NCI-H1092 treated with DMSO at 0.1 percent for 48 hours (cell line): Measurements from ENCODE around the gene DNAH6.
"Not testable (repeated sequence)": the region's sequence is repeated elsewhere in the genome, so short reads cannot be mapped to it uniquely, and the experiment has no call there.

Experiments used
- DNase-seq: peaks from one replicate; lab custom pipeline; 2025; lab: John Stamatoyannopoulos, UW

DNAH6 gene, protein sequence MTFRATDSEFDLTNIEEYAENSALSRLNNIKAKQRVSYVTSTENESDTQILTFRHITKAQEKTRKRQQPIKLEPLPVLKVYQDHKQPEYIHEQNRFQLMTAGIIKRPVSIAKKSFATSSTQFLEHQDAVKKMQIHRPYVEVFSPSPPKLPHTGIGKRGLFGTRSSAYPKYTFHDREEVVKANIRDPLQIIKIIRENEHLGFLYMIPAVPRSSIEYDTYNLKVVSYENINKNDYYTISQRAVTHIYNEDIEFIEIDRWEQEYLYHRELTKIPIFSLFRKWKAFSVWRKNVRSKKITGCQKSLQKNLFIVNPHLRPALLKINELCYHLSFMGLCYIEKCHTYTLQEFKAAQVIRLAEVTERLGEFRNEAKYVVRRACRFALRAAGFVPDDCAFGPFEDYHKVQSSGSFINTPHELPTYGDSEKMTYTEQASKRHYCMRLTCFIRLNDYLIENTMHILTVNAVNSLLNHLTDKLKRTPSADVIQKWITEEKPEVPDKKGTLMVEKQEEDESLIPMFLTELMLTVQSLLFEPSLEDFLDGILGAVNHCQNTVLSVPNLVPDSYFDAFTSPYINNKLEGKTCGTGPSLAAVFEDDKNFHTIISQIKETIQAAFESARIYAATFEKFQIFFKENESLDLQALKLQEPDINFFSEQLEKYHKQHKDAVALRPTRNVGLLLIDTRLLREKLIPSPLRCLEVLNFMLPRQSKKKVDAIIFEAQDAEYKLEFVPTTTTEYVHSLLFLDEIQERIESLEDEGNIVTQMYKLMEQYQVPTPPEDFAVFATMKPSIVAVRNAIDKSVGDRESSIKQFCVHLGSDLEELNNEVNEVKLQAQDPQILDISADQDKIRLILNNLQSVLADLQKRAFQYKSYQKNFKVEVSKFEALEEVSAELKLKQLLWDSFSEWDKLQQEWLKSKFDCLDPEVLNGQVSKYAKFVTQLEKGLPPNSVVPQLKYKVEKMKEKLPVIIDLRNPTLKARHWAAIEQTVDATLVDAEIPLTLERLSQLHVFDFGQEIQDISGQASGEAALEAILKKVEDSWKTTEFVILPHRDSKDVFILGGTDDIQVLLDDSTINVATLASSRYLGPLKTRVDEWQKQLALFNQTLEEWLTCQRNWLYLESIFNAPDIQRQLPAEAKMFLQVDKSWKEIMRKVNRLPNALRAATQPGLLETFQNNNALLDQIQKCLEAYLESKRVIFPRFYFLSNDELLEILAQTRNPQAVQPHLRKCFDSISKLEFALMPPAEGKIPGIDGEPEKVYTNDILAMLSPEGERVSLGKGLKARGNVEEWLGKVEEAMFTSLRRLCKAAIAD (N-terminal part only)

DNA sequence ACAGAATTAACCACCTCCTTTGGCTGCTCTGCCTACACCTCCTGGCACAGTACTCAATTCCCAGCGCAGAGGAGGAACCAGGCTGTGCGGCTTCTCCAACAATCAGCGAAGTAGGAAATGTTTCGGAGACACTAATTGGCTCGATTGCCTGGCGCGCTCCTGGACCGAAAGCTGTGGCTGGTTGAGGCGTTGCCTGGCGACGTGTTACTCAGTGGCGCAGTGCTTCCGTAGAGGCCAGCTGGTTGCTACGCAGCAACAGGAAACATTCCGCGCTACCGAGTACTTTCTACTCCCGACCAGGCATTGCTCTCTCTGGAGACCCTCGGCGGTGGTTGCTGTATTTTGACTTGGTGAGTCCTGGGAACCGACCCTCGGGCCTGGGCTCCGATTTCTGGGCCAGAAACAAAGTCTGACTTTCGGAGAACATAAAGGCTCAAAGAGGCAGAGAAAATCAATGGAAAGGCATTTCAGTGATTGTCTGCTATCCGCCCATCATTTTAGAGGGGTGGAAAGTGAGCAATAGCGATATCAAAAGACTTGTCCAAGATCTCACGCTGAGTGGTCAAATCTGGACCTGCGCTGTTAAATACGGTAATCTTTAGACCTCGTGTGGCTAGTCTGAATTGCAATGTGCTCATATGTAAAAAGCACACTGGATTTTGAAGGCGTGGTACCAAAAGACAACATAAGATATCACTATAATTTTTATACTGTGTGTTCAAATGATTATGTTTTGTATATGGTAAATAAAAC lies at the start of gene DNAH6:
DNAH6 (plus strand) TSS at position 265 of the 753 bp plus-strand sequence. CDS start 1,329 bp downstream, outside the sequence.
- DNase-seq, result peak; percentile 85

DNA sequence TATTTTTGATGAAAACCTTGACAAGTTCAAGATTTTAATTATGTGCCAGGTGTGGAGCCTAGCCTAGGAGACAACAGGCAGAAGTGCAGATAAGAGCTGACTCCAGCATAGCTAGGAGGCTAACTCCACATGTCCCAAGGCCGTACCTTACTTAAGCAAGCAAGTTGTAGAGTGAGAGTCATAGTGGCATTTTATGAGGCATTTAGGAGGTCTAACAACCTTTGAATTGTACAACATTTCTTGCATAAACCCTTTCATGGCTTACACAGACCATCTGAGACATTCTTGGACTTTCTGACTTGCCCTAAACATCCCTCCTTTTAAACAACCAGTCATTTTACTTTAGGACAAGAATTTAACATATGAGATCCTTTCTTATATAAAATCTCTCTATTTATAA lies 48.9 kb upstream of the DNAH6 start:
- DNase-seq, result no peak

DNA sequence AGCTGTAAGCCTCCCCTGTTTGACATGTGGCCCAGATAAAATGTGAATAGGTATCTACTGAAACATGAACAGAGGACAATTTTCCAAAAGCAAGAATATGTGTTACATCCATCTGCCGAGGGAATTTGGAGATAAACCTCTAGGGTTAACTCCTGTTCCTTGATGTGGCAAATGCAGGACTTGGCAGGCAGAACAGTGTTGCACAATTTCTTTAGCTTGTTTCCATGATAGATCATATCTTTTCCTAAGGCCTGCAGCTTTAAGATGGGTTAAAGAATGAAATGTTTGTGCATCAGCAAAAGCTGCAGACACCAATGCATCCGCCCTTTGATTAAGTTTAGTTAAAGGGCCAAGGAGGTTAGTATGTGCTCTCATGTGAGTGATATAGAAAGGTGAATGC lies 43.9 kb upstream of the DNAH6 start:
- DNase-seq, result not testable (repeated sequence)

DNA sequence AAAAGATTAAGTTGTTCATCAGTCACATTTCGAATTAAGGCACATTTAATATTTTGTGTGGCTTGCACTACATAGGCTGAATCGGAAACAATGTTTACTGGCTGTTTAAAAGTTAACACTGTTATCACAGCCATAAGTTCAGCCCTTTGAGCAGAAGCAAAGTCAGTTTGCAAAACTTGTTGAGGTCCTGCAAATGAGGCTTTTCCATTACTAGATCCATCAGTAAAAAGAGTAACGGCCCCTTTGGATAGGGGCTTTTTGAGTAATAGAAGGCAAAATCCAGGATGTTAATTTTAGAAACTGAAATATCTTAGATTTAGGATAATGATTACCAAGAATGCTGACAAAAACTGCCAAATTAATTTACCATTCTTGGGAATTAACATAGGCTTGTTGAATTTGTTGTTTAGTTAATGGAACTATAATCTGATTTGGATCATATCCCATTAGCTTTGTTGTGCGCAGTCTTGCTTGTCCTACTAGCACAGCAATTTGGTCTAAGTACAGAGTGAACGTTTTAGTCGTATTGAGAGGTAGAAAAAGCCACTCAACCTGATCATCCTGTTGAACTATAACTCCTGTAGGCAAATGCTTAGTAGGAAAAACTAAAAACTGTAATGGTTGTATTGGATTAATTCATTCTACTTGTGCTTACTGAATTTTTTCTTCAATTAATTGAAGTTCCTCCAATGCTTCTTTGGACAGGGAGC lies 43.3 kb upstream of the DNAH6 start:
- no peak for DNase-seq

DNA sequence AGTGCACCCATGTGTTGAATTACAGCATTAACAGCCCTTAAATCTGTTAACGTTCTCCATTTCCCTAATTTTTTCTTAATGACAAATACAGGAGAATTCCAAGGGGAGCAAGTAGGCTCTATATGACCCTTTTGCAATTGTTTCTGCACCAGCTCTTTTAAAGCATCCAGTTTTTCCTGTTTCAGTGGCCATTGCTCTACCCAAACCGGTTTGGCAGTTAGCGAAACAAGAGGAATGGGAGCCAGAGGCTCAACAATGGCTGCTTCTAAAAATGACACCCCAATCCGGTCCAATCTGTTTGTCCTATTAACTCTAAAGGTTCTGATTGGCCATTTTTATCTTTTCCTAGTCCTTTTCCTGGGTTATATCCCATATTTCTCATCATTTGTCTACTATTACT lies 42.1 kb upstream of the DNAH6 start:
- DNase-seq, result no peak

DNA sequence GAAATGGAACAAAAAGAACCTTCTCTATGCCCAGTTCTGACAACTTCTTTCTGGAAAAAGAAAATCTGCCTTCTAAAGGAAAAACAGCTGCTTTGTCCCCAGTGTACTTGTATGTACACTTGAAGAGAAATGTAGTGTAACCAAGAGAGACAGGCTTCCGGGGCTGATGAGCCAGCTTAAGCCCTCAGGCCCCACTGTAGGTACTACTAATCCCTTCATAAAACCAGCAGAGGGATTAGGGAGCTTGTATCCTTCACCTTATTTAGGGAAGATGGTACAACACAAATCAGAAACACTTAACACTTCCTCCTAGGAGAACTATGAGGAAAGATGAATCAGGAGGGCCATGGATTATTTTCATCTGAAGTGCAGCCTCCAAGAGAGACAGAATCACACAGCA lies 38.4 kb upstream of the DNAH6 start:
- DNase-seq, result no peak

DNA sequence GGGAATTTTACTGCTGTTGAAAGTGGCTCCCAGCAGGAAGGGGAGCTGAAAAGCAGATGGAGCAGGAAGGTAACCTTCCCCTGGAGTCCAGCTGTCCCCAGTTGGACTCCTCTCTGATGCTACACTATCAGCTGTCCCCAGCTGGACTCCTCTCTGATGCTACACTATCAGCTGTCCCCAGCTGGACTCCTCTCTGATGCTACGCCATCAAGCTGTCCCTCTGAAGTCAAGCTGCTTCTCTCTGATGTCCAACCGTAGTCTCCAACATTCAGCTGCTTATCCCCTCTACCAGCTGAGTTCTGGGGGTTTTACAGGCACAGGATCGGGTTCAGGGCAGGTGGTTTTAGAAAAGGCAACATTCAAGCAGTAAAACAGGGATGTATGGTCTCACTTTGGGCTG lies 37.4 kb upstream of the DNAH6 start:
- no peak for DNase-seq

DNA sequence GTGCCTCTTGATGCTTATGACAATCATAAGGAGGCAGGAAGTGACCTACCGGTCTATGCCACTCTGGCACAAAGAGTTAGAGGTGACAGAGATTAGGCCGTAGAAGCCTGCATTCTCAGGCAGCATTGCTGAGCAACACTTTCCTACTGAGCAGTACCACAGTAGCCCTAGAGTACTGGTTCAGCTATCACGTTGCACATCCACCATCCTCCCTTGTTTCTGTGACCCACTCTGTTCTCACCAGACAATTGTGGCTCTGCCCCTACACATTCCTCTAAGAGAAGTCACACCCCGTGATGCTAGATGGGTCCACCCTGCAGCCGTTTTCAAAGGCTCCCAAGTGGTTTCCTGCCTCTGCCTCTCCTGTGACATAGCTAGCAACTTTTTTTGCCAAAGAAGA lies 34.6 kb upstream of the DNAH6 start:
- no peak for DNase-seq

DNA sequence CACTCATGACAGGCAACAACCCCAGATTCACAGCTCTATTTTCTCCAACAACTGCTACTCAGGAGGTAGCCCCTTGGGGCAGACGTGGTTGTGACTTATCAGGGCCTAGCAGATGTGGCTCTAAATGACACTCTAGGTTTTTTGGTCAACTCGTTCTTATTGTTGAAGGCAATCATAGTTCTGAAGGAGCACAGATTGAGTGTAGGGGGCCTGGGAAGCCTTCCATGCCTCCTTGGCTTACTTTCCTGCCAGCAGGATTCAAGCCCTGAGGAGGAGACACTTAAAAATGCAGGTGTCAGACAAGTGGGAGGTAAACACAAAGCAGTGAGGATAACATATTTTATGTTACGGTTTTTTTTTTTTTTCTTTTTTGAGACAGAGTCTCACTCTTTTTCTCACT lies 33.7 kb upstream of the DNAH6 start:
- no peak for DNase-seq

DNA sequence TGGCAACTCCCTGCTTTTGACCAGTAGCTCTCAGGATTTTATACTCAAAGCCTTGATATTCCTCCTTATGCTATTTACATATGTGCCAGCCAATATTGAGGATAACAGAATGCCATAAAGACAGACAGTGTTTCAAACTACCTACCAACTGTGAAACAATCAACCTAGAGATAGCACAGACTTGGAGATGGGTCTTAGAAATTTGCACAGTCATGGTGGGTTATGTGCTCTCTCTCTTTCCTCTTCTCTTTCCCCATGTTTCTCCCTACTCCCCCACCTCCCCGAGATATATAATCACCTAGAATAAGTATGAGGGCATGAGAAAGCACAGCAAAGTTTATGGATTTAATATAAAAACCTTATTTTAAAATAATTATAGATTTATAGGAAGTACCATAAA lies 33.0 kb upstream of the DNAH6 start:
- DNase-seq, result no peak

DNA sequence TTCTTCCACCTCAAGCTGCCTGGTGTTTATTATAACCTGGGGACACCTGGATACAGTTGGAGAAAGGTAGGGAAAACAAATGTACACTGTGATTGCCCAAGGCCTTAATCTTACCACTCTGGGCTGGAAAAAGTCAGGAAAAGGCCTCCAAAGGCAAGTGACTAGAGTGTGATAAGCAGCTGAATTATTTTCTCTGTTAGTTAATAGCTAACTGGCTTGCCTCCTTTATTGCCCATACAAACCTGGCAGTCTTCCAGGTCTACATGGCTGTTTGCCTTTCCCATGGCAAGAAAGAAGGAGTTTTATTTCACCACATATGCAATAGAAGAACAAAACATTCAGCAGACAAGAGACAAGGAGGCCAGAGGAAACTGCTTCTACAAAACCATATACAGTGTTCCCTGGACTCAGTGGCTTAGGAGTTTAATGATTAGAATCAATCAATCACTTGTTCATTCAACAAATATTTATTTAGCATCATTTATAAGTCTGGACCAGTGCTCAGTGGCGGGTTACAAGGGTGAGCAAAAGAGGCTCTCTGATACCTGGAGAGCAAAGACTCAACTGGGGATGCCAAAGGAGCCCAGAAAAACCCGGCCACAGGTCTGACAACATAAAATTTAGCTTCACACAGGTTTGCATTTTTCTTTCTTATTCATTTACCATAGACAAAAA lies 29.7 kb upstream of the DNAH6 start:
- DNase-seq, result peak; percentile 57

DNA sequence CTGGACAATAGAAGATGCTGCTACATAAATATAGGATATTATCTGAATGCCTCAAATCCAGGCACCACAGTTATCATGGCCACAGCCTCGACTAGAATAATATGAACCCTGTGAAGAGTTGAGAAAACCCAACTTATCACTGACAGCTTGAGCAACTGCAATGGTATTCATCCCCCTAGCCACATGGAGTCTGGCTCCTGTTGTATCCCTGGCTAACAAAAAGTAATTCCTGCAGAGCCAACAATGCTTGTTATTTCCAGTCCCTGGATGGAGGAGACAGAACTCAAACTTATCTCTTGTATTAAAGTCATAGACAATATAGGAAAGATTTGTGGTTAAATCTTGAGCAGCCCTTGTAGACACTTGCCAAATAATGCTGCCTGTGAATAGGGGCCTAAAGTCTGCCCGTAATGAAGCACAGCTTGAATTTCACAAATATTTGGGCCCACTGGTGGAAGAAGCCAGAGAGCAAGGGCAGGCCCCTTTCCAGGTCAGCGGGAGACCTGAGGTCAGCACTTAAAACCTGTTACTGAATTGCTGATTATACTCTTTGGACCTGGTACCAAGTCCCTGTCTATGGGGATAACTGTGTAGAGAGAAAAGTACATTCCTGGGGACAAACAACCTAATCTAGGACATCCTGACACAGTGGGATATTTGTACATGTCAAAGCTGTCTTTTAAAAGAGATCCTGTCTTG lies 28.9 kb upstream of the DNAH6 start:
- no peak for DNase-seq

DNA sequence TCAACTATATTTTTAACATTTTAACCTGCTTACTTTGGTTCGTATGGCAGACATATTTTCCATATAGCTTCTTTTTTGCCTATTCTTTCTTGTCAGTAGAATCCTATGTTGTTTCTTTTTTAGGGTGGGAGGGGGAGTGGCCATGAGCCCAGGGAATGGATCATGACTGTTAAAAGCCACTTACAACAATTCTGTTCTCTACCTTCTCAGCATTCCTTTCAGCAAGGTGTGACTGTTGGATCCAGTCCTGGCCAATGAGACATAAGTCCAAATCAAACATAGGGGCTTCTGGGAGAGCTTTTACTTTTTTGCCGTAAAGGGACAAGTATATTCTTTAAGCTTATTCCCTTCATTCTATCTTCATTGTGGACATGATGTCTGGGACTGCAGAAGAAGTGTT lies 25.0 kb upstream of the DNAH6 start:
- no peak for DNase-seq

DNA sequence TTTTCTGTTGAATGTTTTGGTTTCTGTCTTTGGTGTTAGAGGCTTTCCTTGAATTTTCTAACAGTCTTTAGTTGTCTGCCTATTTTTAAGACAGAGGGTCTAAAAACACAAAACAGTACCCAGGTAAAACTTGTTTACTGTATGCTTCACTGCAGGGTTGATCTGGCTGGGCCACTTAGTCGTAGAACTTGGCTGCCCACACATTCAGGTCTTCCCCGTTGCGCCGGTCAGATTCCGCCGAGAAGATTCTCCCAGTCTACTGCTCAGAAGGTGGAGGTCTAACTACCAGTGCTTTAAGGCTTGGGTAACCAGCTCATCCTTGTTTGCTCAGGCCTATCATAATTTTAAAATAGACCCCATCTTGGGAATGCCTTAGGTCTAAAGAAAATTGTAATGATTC lies 24.6 kb upstream of the DNAH6 start:
- no peak for DNase-seq

DNA sequence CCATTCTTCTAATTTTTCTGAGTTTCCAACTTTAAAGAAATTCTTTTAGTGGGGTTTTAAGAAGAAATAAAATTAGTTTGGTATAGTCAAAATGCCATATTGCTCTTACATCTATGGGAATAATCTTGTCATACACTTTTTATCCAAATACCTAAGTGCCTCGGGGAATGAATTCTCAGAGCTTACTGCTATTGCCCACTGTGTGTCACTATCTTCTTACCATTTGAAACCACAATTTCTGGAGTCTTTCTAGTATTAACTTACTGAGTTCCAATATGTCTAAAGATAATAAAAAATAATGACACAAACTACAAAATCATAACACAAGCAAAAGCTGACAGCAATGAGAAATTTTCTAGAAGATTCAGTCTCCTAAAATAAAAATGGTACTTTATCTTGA lies 23.7 kb upstream of the DNAH6 start:
- no peak for DNase-seq

DNA sequence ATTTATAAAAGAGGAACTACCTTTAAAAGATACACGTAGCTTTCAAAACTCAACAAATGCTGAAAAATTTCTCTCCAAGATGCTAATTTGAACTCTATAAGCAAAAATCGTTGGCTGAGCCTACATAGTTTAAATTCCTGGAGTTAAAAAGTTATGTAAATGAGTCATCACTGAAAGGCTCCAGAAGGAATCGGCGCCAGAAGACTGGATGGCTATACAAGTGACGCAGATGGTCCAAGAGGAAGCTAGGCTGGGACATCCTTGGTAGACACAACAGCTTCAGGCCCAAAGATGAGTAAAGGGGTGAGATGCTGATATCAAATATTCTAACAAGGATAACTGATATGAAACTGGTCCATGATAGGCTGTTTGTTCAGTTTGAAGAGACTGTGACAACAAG lies 22.8 kb upstream of the DNAH6 start:
- DNase-seq, result no peak

DNA sequence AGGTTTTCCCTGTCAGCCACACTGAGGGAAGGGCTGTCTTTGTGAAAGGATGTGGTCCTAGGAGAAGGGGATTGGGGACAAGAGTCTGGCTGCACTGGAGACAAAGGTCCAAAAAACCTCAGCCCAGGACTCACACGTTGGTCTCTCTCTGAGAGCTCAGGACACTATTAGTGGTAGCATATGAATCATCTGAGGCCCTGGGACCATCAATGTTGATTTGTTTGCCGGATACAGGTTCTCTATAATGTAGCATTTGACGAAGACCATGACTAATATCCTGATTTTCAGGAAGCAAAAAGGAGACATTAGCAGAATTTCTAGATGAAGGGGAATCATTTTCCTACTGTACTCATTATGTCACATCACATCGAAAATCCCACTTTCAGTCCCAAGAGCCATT lies 22.2 kb upstream of the DNAH6 start:
- no peak for DNase-seq

DNA sequence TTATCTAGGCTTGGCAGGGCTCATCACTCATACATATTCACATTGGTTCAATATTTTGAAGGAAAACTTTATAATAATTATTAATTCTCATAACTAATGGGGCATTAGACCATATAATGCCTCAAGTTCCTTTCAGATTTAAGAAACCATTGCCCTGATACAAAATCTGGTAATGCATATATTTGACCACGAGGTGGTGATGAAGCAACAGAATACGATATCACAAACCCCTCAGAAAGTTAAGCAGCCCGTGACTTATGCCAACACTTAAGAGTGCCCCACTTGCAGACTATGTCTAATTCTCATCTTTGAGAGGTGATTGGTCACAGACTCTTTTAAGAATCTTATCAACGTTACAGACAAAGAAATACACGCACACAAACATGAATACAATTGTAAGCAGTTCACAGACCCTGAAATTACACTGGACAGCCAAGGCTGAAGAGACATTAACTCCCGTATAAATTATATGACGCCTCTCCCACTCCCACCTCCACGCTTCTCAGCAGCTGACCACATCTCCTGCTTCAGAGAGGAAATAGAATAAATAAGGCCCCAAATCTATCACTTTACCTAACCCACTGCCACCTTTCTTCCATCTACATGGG lies 20.7 kb upstream of the DNAH6 start:
- peak; percentile 20 for DNase-seq

DNA sequence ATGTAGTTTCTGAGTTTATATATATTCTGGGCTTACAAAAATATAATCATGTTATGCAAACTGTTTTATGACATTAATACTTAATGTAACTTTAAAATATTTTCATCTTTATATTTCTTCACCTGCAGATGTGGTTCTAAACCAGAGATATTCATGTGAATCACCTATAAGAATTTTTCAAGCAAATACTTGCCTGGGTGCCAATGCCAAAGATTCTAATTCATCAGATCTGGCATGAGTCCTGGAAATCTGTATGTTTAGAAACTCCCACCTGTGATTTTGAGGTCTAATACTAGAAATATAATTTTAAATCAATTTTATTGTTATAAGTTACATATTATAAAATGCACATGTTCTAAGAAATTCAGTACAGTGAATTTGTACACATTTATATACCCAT lies 19.9 kb upstream of the DNAH6 start:
- no peak for DNase-seq
